ENCODE measurements around the gene SYNPO.

Gene SYNPO

GRCh38 chr5:150649108-150650020, 8.9 kb downstream of the SYNPO start:
- no peak for DNase-seq
- in situ Hi-C loops (cut with HindIII; ENCODE audit: low pct_ligation_motif_present, low pct_unique_long_range_greater_than_20kb, low sequenced_read_pairs): no loop called here

GRCh38 chr5:150650021-150651006, 9.9 kb downstream of the SYNPO start:
- no peak for DNase-seq
- in situ Hi-C loops (cut with HindIII; ENCODE audit: low pct_ligation_motif_present, low pct_unique_long_range_greater_than_20kb, low sequenced_read_pairs): no loop called here

- in situ Hi-C loops (cut with HindIII; ENCODE audit: low pct_ligation_motif_present, low pct_unique_long_range_greater_than_20kb, low sequenced_read_pairs): no loop called here
- DNase-seq: no peak
These were observed 10.9 kb downstream of the SYNPO start for GRCh38 chr5:150651382-150651781.

- in situ Hi-C loops (cut with HindIII; ENCODE audit: low pct_ligation_motif_present, low pct_unique_long_range_greater_than_20kb, low sequenced_read_pairs): no loop called here
- no peak for DNase-seq
These were observed 11.6 kb downstream of the SYNPO start for GRCh38 chr5:150651924-150652671.

GRCh38 chr5:150653145-150653761, 12.8 kb downstream of the SYNPO start:
- in situ Hi-C loops (cut with HindIII; ENCODE audit: low pct_ligation_motif_present, low pct_unique_long_range_greater_than_20kb, low sequenced_read_pairs): no loop called here
- no peak for DNase-seq

GRCh38 chr5:150653762-150654556, 13.5 kb downstream of the SYNPO start:
- in situ Hi-C loops (cut with HindIII; ENCODE audit: low pct_ligation_motif_present, low pct_unique_long_range_greater_than_20kb, low sequenced_read_pairs): no loop called here
- no peak for DNase-seq

- DNase-seq: no peak
- in situ Hi-C loops (cut with HindIII; ENCODE audit: low pct_ligation_motif_present, low pct_unique_long_range_greater_than_20kb, low sequenced_read_pairs): no loop called here
These were observed 14.8 kb downstream of the SYNPO start for GRCh38 chr5:150655221-150655620.

GRCh38 chr5:150656191-150657132, 16.0 kb downstream of the SYNPO start:
- in situ Hi-C loops (cut with HindIII; ENCODE audit: low pct_ligation_motif_present, low pct_unique_long_range_greater_than_20kb, low sequenced_read_pairs): no loop called here

GRCh38 chr5:150658121-150658520, 17.7 kb downstream of the SYNPO start:
- in situ Hi-C loops (cut with HindIII; ENCODE audit: low pct_ligation_motif_present, low pct_unique_long_range_greater_than_20kb, low sequenced_read_pairs): no loop called here
- DNase-seq: no peak

More at GRCh38 chr5:150656191-150657132, 16.0 kb downstream of the SYNPO start:
- peak; percentile 57 for DNase-seq

GRCh38 chr5:150658699-150659265, 18.3 kb downstream of the SYNPO start:
- no peak for DNase-seq
- in situ Hi-C loops (cut with HindIII; ENCODE audit: low pct_ligation_motif_present, low pct_unique_long_range_greater_than_20kb, low sequenced_read_pairs): no loop called here

- no peak for DNase-seq
- in situ Hi-C loops (cut with HindIII; ENCODE audit: low pct_ligation_motif_present, low pct_unique_long_range_greater_than_20kb, low sequenced_read_pairs): no loop called here
These were observed 19.1 kb downstream of the SYNPO start for GRCh38 chr5:150659360-150660107.

GRCh38 chr5:150660108-150660831, 19.8 kb downstream of the SYNPO start:
- no peak for DNase-seq
- in situ Hi-C loops (cut with HindIII; ENCODE audit: low pct_ligation_motif_present, low pct_unique_long_range_greater_than_20kb, low sequenced_read_pairs): no loop called here

- no peak for DNase-seq
- in situ Hi-C loops (cut with HindIII; ENCODE audit: low pct_ligation_motif_present, low pct_unique_long_range_greater_than_20kb, low sequenced_read_pairs): no loop called here
These were observed 20.6 kb downstream of the SYNPO start, which contains the start of gene MYOZ3 for GRCh38 chr5:150661086-150661485. TSS of gene MYOZ3 (plus strand) at chr5:150661251. CDS start at chr5:150662942, 1,691 bp downstream.

- in situ Hi-C loops (cut with HindIII; ENCODE audit: low pct_ligation_motif_present, low pct_unique_long_range_greater_than_20kb, low sequenced_read_pairs): no loop called here
- no peak for DNase-seq
These were observed 21.5 kb downstream of the SYNPO start for GRCh38 chr5:150661821-150662596.
